Keratinocyte (primary cell): ENCODE measurements around the gene PCNT.

Experiments
- EZH2 ChIP-seq: IDR thresholded peaks from one replicate; pipeline ENCODE4 v1.6.1; 2012; ENCODE audit warnings: inconsistent platforms, mild to moderate bottlenecking, low read length, moderate library complexity
- TF ChIP-seq, protein P1 (sequence below), 3 experiments: IDR thresholded peaks in 1 of 3; conservative IDR thresholded peaks in 1 of 3; optimal IDR thresholded peaks in 1 of 3; 2 replicates in 2 of 3; 3 replicates in 1 of 3; pipeline versions ENCODE3 to v1.5.1; 2011; ENCODE audit warnings: low read length in 3 of 3, mild to moderate bottlenecking in 3 of 3, moderate library complexity in 2 of 3, control low read depth in 1 of 3, inconsistent platforms in 1 of 3; ENCODE audit not compliant: insufficient read depth in 2 of 3; ENCODE audit errors: extremely low read depth in 1 of 3

- TF ChIP-seq, protein P1, sequence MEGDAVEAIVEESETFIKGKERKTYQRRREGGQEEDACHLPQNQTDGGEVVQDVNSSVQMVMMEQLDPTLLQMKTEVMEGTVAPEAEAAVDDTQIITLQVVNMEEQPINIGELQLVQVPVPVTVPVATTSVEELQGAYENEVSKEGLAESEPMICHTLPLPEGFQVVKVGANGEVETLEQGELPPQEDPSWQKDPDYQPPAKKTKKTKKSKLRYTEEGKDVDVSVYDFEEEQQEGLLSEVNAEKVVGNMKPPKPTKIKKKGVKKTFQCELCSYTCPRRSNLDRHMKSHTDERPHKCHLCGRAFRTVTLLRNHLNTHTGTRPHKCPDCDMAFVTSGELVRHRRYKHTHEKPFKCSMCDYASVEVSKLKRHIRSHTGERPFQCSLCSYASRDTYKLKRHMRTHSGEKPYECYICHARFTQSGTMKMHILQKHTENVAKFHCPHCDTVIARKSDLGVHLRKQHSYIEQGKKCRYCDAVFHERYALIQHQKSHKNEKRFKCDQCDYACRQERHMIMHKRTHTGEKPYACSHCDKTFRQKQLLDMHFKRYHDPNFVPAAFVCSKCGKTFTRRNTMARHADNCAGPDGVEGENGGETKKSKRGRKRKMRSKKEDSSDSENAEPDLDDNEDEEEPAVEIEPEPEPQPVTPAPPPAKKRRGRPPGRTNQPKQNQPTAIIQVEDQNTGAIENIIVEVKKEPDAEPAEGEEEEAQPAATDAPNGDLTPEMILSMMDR (optimal IDR thresholded peaks at IDR 0.05 in 1 of 3, IDR thresholded peaks at IDR 0.05 in 1 of 3, conservative IDR thresholded peaks at IDR 0.05 in 1 of 3; ENCODE audit: extremely low read depth in 1 of 3, insufficient read depth in 2 of 3, low read length in 3 of 3): no peak
- TF ChIP-seq EZH2: no peak
Observed at GRCh38 chr21:46441961-46442498, 118.1 kb downstream of the PCNT start.
